K562 (cell line): ENCODE data around the gene MRPL55. TPM values are rescaled to one million over a fixed set of nuclear protein-coding genes. Genes with fewer than 3 reads are reported as not detected.
A peak's percentile ranks its signal among the peaks of the same experiment; 100 is the strongest.

ENCODE experiments used
- ATAC-seq: fragments of 200-7000 bp; cut with Tn5 transposase; 3 replicates; pipeline ENCODE4 v1.9.1; 2020; ENCODE audit warnings: moderate library complexity
- BruUV-seq: library from RNA; stranded (reverse); fragments of 400-500 nt; replicated peaks from 2 replicates; lab custom pipeline; 2021; lab: Mats Ljungman, UMichigan
- CTCF ChIA-PET: fragments of 300-600 bp; formaldehyde crosslinking; extraction: SDS; loops from one replicate; lab custom pipeline; 2021; ENCODE audit warnings: low intra/inter-chr PET ratio; lab: Yijun Ruan, JAX
- POLR2A ChIA-PET: fragments of 300-600, 350-650 bp; sonication (Branson Sonifier 250); formaldehyde crosslinking; extraction: SDS; loops from one replicate; lab custom pipeline; 2021; ENCODE audit warnings: antibody characterized with exemption, inconsistent platforms; lab: Yijun Ruan, JAX
- DNase-seq, 4 experiments: peaks; one replicate each; pipeline versions ENCODE4 v3.0.0 to v3.0.0-alpha.2; 2011 to 2018; ENCODE audit warnings: low spot score in 3 of 4, mixed read lengths in 3 of 4; ENCODE audit errors: extremely low read depth in 1 of 4
- FAIRE-seq: peaks from 2 replicates; lab custom pipeline; 2011; peaks lifted over from hg19 to GRCh38; lab: Jason Lieb, UNC
- H2AFZ ChIP-seq: 2 replicates; pipeline ENCODE4 v1.6.0; 2011; ENCODE audit warnings: low read depth, low read length, control low read depth, inconsistent platforms
- H3K27ac ChIP-seq: fragments of 200-600 bp; 3 replicates; pipeline ENCODE4 v1.8.0; 2011; ENCODE audit warnings: low read depth, mild to moderate bottlenecking, control low read depth, inconsistent platforms, low read length, moderate library complexity, mixed read lengths; ENCODE audit errors: extremely low read depth
- H3K27me3 ChIP-seq, 2 experiments: fragments of 300-600 bp in 1 of 2; 2 replicates in 1 of 2; 3 replicates in 1 of 2; pipeline versions ENCODE4 v1.6.0 to v1.8.0; 2011; ENCODE audit warnings: inconsistent platforms in 2 of 2, low read length in 2 of 2, mild to moderate bottlenecking in 1 of 2, mixed read lengths in 1 of 2, moderate library complexity in 1 of 2; ENCODE audit not compliant: control insufficient read depth in 2 of 2, insufficient read depth in 2 of 2
- H3K36me3 ChIP-seq: fragments of 300-600 bp; 3 replicates; pipeline ENCODE4 v1.8.0; 2011; ENCODE audit warnings: mild to moderate bottlenecking, low read length, inconsistent platforms; ENCODE audit not compliant: control insufficient read depth, insufficient read depth
- H3K4me1 ChIP-seq, 2 experiments: fragments of 200-600 bp in 1 of 2; replicated peaks in 1 of 2; 2 replicates in 1 of 2; 3 replicates in 1 of 2; pipeline versions ENCODE4 v1.5.1 to v1.8.0; 2011; ENCODE audit warnings: inconsistent platforms in 2 of 2, low read length in 2 of 2, mild to moderate bottlenecking in 1 of 2, mixed read lengths in 1 of 2, moderate library complexity in 1 of 2; ENCODE audit not compliant: control insufficient read depth in 2 of 2, insufficient read depth in 2 of 2
- H3K4me2 ChIP-seq: 2 replicates; pipeline ENCODE4 v1.6.1; 2011; ENCODE audit warnings: low read length, control low read depth, inconsistent platforms, mixed read lengths; ENCODE audit not compliant: insufficient read depth
- H3K4me3 ChIP-seq: fragments of 200-600 bp; sonication (generic), shearing (Covaris generic); 2 replicates; pipeline ENCODE4 v1.5.1; 2016; ENCODE audit warnings: control low read depth, inconsistent platforms
- H3K79me2 ChIP-seq: fragments of 200-600 bp; 3 replicates; pipeline ENCODE4 v1.8.0; 2011; ENCODE audit warnings: low read length, inconsistent platforms; ENCODE audit not compliant: control insufficient read depth, insufficient read depth
- H3K9ac ChIP-seq, 2 experiments: 2 replicates each; pipeline versions ENCODE4 v1.6.0 to v1.6.1; 2011; ENCODE audit warnings: low read depth in 2 of 2, low read length in 2 of 2, control low read depth in 1 of 2, inconsistent platforms in 1 of 2, mild to moderate bottlenecking in 1 of 2, mixed read lengths in 1 of 2; ENCODE audit not compliant: insufficient read depth in 1 of 2
- H3K9me1 ChIP-seq: one replicate; pipeline ENCODE4 v1.6.0; 2011; ENCODE audit warnings: inconsistent platforms, mild to moderate bottlenecking, low read length, moderate library complexity; ENCODE audit not compliant: control insufficient read depth, insufficient read depth
- H3K9me3 ChIP-seq: replicated peaks from 2 replicates; pipeline ENCODE4 v1.5.1; 2011; ENCODE audit warnings: low read depth, low read length, inconsistent platforms; ENCODE audit not compliant: control insufficient read depth, insufficient read depth
- H4K20me1 ChIP-seq: replicated peaks from 2 replicates; pipeline ENCODE4 v1.6.1; 2011; ENCODE audit warnings: low read length, inconsistent platforms, mixed read lengths; ENCODE audit not compliant: control insufficient read depth, insufficient read depth
- ATF1 ChIP-seq, 2 experiments: fragments of 450-650 bp in 1 of 2; IDR thresholded peaks; 2 replicates each; pipeline ENCODE4 v1.6.1; 2016; ENCODE audit warnings: missing compliant biosample characterization in 1 of 2, missing genetic modification characterization in 1 of 2
- CREB1 ChIP-seq, 2 experiments: sonication (generic) in 1 of 2; formaldehyde crosslinking in 1 of 2; IDR thresholded peaks; 2 replicates each; pipeline versions ENCODE4 v1.6.1 to v1.8.0; 2012 to 2022; ENCODE audit warnings: inconsistent platforms in 1 of 2, mild to moderate bottlenecking in 1 of 2, missing genetic modification reagents in 1 of 2, moderate library complexity in 1 of 2
- CREM ChIP-seq: IDR thresholded peaks from 2 replicates; pipeline ENCODE4 v1.6.1; 2014; ENCODE audit warnings: antibody characterized with exemption, low read depth
- ETS1 ChIP-seq: conservative IDR thresholded peaks from 2 replicates; pipeline ENCODE4 v1.6.1; 2011; ENCODE audit warnings: low read depth, mild to moderate bottlenecking, low read length; ENCODE audit not compliant: control insufficient read depth
- KDM5B ChIP-seq: fragments of 200-600 bp; sonication (generic); IDR thresholded peaks from 2 replicates; pipeline ENCODE4 v1.6.1; 2012; ENCODE audit warnings: low read depth, mild to moderate bottlenecking, moderate library complexity, low read length, control low read depth, inconsistent platforms; ENCODE audit not compliant: insufficient replicate concordance
- MAX ChIP-seq: sonication (generic); formaldehyde crosslinking; IDR thresholded peaks from 2 replicates; pipeline ENCODE4 v1.9.0; 2022; ENCODE audit warnings: mild to moderate bottlenecking, missing genetic modification reagents
- POLR2G ChIP-seq: fragments of 200-400 bp; formaldehyde crosslinking; IDR thresholded peaks from 2 replicates; pipeline ENCODE4 v1.6.1; 2017; ENCODE audit warnings: low read depth, mild to moderate bottlenecking, antibody characterized with exemption, low read length, moderate library complexity
- RFX1 ChIP-seq: fragments of 450-650 bp; IDR thresholded peaks from 2 replicates; pipeline ENCODE4 v1.6.1; 2016; ENCODE audit warnings: mild to moderate bottlenecking, moderate library complexity
- RFX5 ChIP-seq: IDR thresholded peaks from 2 replicates; pipeline ENCODE4 v1.6.1; 2011; ENCODE audit warnings: low read depth, mild to moderate bottlenecking, improper control_type of control experiment, low read length
- TOE1 ChIP-seq, 2 experiments: fragments of 450-650 bp in 1 of 2; sonication (generic) in 1 of 2; formaldehyde crosslinking in 1 of 2; IDR thresholded peaks; 2 replicates each; pipeline versions ENCODE4 v1.7.1 to v1.8.0; 2016 to 2022; ENCODE audit warnings: borderline replicate concordance in 2 of 2, mild to moderate bottlenecking in 2 of 2, antibody characterized with exemption in 1 of 2, inconsistent platforms in 1 of 2, low read depth in 1 of 2, missing genetic modification reagents in 1 of 2, moderate library complexity in 1 of 2
- ZNF384 ChIP-seq: IDR thresholded peaks from 2 replicates; pipeline ENCODE4 v1.6.1; 2012; ENCODE audit warnings: low read depth, low read length, improper control_type of control experiment
- WGBS: fragments of 100-300 bp; shearing (Covaris generic); methylation state at CpG from one replicate; pipeline ENCODE4 v1.1.6; 2016; ENCODE audit warnings: low coverage, mixed read lengths; ENCODE audit not compliant: insufficient coverage; ENCODE audit errors: missing lambda C conversion rate; 5-methylcytosine and 5-hydroxymethylcytosine counted together
- in situ Hi-C: fragments of 300-500 bp; cut with MboI; formaldehyde crosslinking; loops from 4 replicates; pipeline ENCODE4 v1.15.0; 2018; ENCODE audit warnings: inconsistent platforms, mixed read lengths
- intact Hi-C: fragments of 100-400 bp; cut with micrococcal nuclease; formaldehyde crosslinking; loops from 2 replicates; pipeline ENCODE4 v1.14.2; 2022
- polyA plus RNA-seq, 8 experiments: library from polyadenylated mRNA; depleted of rRNA in 4 of 8; stranded (reverse) in 5 of 8; unstranded in 3 of 8; fragments of >200 nt; fragmentation: Nextera tagmentation in 2 of 8; fragmentation: Illumina TruSeq in 1 of 8; extraction: Ambion mirVana in 2 of 8; extraction: Trizol in 1 of 8; gene quantifications; 2 replicates each; pipeline versions ENCODE4 v1.2.1 to v1.2.3, GENCODE V29; 2011 to 2014; ENCODE audit warnings: inconsistent platforms in 1 of 8, missing spikeins in 1 of 8
- total RNA-seq, 7 experiments: library from RNA; depleted of rRNA in 6 of 7; stranded (reverse); fragments of >200 nt in 6 of 7; fragmentation: Illumina TruSeq in 2 of 7; extraction: Trizol in 2 of 7; gene quantifications; 2 replicates each; pipeline versions ENCODE4 v1.2.1 to v1.2.3, GENCODE V29; 2011 to 2021; ENCODE audit warnings: low replicate concordance in 1 of 7

MRPL55 gene
- total and polyA plus RNA-seq, 9 of the 15 experiments (the other 6 are each of a cell fraction or from before 2014, with no cell fraction given): 34.9 to 228 (median 81.0) TPM

GRCh38 chr1:228074954-228075730 is 34.0 kb downstream of the MRPL55 start:
- no peaks in the 10 kb centered on the region for H3K9me1 ChIP-seq
- H2AFZ ChIP-seq: no peak overlapping the region
- DNase-seq (no peak), ATAC-seq (no peak), FAIRE-seq (peak; percentile 26)
- peak; percentile 67 for TF ChIP-seq POLR2G
- peak; percentile 17 for TF ChIP-seq KDM5B
- no peak for TF ChIP-seq ZNF384
- peak; percentile 42 for TF ChIP-seq CREM
- peak; percentile 76; the same call in 1 of the 2 replicates for TF ChIP-seq RFX1
- peak; percentile 93 for TF ChIP-seq RFX5
- TF ChIP-seq MAX (CRISPR knock-in tag): 0 out of 2 replicates have a peak, but pooled peaks have one; percentile 19
- TF ChIP-seq ATF1 (CRISPR knock-in tag; IDR thresholded peaks at IDR 0.05): no peak
- peak; percentile 49; the same call in 1 of the 2 replicates for TF ChIP-seq ATF1 (tag; IDR thresholded peaks at IDR 0.05)
- TF ChIP-seq TOE1 (IDR thresholded peaks at IDR 0.05; ENCODE audit: borderline replicate concordance): no peak
- no peak for TF ChIP-seq TOE1 (CRISPR knock-in tag; IDR thresholded peaks at IDR 0.05; ENCODE audit: borderline replicate concordance, low read depth)
- no peak for TF ChIP-seq ETS1
- no peak for TF ChIP-seq CREB1 (IDR thresholded peaks at IDR 0.05)
- peak; percentile 29; the same call in 1 of the 2 replicates for TF ChIP-seq CREB1 (CRISPR knock-in tag; IDR thresholded peaks at IDR 0.05)
- no peaks in the 10 kb centered on the region for H3K9me3 ChIP-seq
- peaks cover 0 to 36% of the 10 kb centered on the region in 2 experiments; a peak in 2 of 5 replicates for H3K4me1 ChIP-seq
- intact Hi-C loops: loop anchor here (1.0 to 5.0 kb wide), 2 partner anchors 71 to 313 kb away; no protein-coding TSS in a partner anchor
- 14% methylated on average over 17 of the region's 18 CpGs for WGBS
- H3K36me3 ChIP-seq: no peaks in the 10 kb centered on the region; the same call in 2 of the 3 replicates
- BruUV-seq: no TSS peak
- peaks cover 38% of the 10 kb centered on the region for H4K20me1 ChIP-seq
- H3K9ac ChIP-seq: peak overlapping the region in 1 of 2 experiments; percentile 18; a peak in 1 of 4 replicates
- CTCF ChIA-PET: interaction anchor here (0.6 kb wide), 1 partner anchor 1229 kb away, joined by 4 read pairs; no protein-coding TSS in a partner anchor
- POLR2A ChIA-PET: interaction anchor here (0.5 to 1.2 kb wide), 7 partner anchors 8 to 1427 kb away, joined by 3 to 4 read pairs (median 3); no protein-coding TSS in a partner anchor
- H3K27ac ChIP-seq: no peak overlapping the region
- H3K4me3 ChIP-seq: no peak overlapping the region
- H3K79me2 ChIP-seq: no peaks in the 10 kb centered on the region
- H3K4me2 ChIP-seq: no peak overlapping the region
- H3K27me3 ChIP-seq: peaks cover 0 to 24% of the 10 kb centered on the region in 2 experiments; a peak in 3 of 5 replicates
- in situ Hi-C loops: no loop called here
